Activated T-helper 1 cell treated with anti-CD3 and anti-CD28 coated beads, Interleukin-12 subunit alpha, Interleukin-12 subunit beta, Interleukin-2, Interleukin-4 antibody, amounts not matched to agents 30 ng/mL and 10 ng/mL and 1 ng/mL, durations not matched to agents 14 hours and 24 hours and 36 hours (primary cell): ENCODE measurements around the gene NUDCD3. TPM values are rescaled to one million over a fixed set of nuclear protein-coding genes. Genes with fewer than 3 reads are reported as not detected.
A peak's percentile ranks its signal among the peaks of the same experiment; 100 is the strongest.

Source experiments
- DNase-seq: peaks from one replicate; pipeline ENCODE4 v3.0.0; 2021; ENCODE audit warnings: low spot score
- H3K27ac Mint-ChIP-seq: one replicate; pipeline ENCODE4 v1.8.0; 2021; ENCODE audit warnings: mild to moderate bottlenecking, mixed read lengths
- H3K27me3 Mint-ChIP-seq: one replicate; pipeline ENCODE4 v1.8.0; 2022; ENCODE audit warnings: mild to moderate bottlenecking, moderate library complexity, mixed read lengths; ENCODE audit not compliant: insufficient read depth
- H3K36me3 Mint-ChIP-seq: one replicate; pipeline ENCODE4 v1.8.0; 2021; ENCODE audit warnings: low read depth, mixed read lengths
- H3K4me1 Mint-ChIP-seq: one replicate; pipeline ENCODE4 v1.8.0; 2021; ENCODE audit warnings: low read depth, mixed read lengths
- H3K4me3 Mint-ChIP-seq: one replicate; pipeline ENCODE4 v1.8.0; 2021; ENCODE audit warnings: mild to moderate bottlenecking, moderate library complexity, mixed read lengths
- H3K9me3 Mint-ChIP-seq: one replicate; pipeline ENCODE4 v1.8.0; 2021; ENCODE audit warnings: mixed read lengths
- intact Hi-C: fragments of 100-400 bp; cut with micrococcal nuclease; formaldehyde crosslinking; loops from one replicate; pipeline ENCODE4 v1.15.1; 2024
- total RNA-seq: library from RNA; stranded (reverse); gene quantifications from 2 replicates; pipeline ENCODE4 v1.2.3, GENCODE V29; 2022

NUDCD3 gene
- 77.9 and 83.1 TPM in 2 replicates for total RNA-seq

DNA sequence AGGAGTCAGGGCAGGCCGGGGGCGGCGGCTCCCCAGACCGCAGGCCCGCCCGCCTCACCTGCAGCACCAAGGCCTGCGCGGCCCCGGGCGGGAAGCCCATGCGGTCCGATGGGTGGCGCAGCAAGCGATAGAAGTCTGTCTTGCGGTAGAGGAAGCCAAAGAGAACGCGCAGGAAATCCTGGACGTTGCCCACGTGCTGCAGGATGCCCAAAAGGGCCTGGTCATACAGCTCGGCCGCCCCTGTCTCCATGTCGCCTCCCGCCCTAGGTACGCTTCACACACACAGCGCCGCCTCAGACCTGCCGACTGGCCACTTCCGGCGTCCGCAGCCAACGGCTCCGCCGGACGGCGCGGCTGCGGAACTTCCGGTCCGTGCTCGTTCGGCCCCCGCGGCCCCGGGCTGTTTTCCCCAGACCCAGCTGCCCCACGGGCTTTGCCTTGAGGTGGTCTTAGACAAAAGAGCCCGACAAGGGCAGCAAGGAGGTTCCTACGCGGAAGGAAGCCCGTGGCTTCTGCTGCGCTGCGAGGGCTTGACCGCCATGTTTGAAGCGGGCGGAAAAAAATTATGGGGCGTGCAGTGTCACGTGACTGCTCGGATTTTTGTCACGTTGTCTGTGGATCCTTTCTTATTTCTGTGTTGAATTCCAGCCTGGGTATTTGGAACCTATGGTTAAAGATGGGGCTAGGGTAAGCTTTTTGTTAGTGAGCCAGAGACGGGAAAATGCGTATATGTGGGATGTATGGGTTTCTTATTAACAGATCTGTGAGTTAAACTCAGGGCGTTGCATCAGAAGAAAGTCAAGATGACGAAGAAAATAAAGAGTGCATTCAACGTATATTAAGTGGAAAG is at the start of gene NUDCD3:
NUDCD3 (minus strand) TSS at position 308 of the 850 bp plus-strand sequence; CDS start at position 250, 58 bp downstream.
- peak; percentile 73 for DNase-seq
- intact Hi-C loops = loop anchor here (1.0 to 10.0 kb wide), 9 partner anchors 13 to 586 kb away; partner anchors contain the start of genes H2AZ2, POLD2, POLM and URGCP
- H3K27ac Mint-ChIP-seq = peak within 1 kb of the TSS; percentile 93
- H3K4me1 Mint-ChIP-seq = peaks cover 44% of the 10 kb centered on the region
- H3K27me3 Mint-ChIP-seq = no peaks in the 10 kb centered on the region
- peaks cover 22% of the 10 kb centered on the region for H3K36me3 Mint-ChIP-seq
- peak within 1 kb of the TSS; percentile 88 for H3K4me3 Mint-ChIP-seq
- no peaks in the 10 kb centered on the region for H3K9me3 Mint-ChIP-seq

DNA sequence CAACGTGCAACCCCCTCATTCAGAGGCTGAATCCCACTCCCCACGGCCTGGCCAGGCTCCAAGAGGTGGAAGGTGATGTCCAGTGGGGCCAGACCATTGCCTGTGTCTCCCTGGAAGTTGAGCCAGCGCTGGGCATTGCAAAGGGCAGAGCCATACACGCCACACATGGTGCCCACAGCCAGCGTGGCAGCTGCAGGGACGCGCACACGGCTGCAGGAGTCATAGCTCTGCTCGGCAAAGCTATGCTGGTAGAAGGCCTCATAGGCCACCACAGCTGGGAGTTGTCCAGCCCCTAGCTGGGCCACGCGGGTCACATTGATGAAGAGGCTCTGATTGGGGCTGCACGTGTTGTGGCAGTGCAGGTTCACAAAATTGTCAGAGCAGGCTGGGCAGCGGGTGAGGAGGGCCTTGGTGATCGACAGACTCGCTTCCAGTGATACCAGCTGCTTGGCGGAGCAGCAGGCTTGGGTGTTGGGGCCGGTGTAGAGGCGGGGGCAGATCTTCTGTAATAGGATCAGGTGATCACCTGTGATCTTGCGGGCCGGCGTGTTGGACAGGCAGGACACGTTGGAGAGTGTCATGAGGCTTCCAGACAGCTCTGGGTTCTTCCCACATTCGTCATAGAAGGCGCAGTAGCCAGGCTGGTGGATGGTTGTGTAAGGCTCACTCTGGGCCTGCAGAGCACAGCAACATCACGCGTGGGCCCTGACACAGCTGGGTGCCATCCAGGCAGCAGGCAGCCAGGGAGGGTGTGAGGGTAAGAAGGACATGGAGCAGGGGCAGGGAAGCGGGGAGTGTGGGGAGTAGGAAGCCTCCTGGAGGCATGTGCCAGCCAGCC is 49.4 kb upstream of the NUDCD3 start:
- intact Hi-C loops = no loop called here
- Mint-ChIP-seq H3K27ac (no peak overlapping the region), H3K36me3 (no peaks in the 10 kb centered on the region), H3K9me3 (no peaks in the 10 kb centered on the region), H3K4me3 (no peak overlapping the region), H3K4me1 (no peaks in the 10 kb centered on the region), H3K27me3 (no peaks in the 10 kb centered on the region)
- no peak for DNase-seq

DNA sequence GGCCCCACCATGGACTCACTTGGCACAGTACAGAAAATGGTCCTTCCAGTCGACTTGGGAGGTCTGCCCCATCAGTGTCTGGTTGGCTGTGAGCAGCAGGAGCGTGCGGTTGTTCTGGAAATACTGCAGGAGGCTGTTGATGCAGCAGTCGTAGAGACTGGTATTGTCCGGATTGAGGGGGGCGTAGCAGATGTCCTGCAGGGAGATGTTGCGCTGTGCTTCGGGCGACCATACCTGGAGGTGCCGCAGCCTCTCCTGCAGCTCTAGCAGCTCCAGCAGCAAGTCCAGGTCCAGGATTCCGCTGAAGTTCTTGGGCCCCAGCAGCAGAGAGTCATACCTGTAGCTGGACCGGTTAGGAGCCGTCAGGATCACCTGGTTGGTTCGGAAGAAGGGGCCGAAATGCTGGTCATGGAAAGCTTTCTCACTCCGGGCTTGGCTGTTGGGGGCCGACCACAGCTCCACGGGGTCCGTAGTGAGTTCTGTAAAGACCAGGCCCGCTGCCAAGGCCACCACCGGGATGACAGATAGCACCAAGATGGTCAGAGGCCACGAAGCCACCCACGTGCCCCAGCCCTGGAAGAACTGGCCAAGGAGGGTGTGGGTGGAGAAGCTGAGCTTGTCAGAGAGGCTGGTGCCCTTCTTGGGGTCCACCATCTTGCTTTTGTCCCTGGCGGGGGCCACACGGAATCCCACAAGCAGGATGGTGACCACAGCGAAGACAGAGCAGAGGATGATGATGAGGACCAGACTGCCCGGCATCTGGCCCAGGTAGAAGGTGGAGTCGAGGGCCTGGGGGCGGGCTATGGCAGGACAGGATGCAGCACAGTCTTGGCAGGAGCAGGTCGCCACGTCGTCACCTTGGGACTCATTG is 48.6 kb upstream of the NUDCD3 start:
- H3K4me3 Mint-ChIP-seq = no peak overlapping the region
- H3K36me3 Mint-ChIP-seq = no peaks in the 10 kb centered on the region
- no peak overlapping the region for H3K27ac Mint-ChIP-seq
- H3K27me3 Mint-ChIP-seq = no peaks in the 10 kb centered on the region
- H3K4me1 Mint-ChIP-seq = no peaks in the 10 kb centered on the region
- no peaks in the 10 kb centered on the region for H3K9me3 Mint-ChIP-seq
- intact Hi-C loops = no loop called here
- no peak for DNase-seq

DNA sequence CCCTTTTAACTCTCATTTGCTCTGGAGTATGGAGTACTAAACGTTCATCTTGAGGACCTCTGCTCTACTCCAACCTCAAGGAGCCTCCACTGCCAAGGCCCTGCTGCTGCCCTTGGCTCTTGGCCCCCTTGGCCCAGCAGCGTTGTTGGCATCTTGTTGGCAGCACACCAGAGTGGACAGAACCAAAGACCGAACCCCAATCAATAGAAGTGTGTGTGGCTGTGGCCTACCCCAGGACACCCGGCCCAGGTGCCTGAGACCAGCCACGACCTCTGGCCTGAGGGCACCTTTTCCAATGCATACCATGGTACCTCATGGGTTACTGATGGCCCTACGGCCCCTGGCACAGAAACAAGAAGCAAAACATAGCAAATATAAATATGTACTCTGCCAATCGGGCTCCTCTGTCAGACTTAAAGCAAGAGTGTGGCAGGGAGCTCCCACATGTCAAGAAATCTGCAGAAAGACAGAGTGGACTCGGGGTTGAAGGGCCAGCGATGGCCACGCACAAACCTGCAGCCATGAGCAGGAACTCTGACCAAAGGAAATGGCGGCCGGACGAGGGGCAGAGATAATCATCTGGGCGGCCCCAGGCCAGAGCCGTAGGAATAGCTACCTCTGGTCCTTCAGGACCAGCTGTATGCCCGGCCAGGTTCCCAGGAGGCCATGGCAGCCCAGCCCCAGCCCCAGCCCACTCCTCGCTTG is 47.8 kb upstream of the NUDCD3 start:
- Mint-ChIP-seq H3K36me3 (no peaks in the 10 kb centered on the region), H3K27ac (no peak overlapping the region), H3K9me3 (no peaks in the 10 kb centered on the region), H3K4me3 (no peak overlapping the region), H3K4me1 (no peaks in the 10 kb centered on the region), H3K27me3 (no peaks in the 10 kb centered on the region)
- no peak for DNase-seq
- intact Hi-C loops = no loop called here

DNA sequence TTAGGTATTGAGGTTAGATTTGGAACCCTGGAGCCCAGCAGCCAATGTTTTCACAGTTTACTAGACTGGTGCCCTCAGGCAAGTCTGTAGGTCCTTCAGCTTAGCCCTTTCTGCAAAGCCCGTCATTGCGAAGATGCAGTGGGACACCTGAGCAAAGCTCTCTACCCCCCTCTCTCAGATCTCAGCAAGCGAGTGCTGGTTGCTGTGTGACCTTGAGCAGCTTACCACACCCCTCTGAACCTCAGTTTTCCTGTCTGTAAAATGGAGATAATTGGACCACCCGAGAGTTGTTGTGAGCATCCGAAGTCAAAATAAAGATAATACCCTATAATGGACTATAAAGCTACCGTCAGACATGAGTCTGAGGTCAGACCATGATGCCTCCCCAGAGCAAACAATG is 47.0 kb upstream of the NUDCD3 start:
- Mint-ChIP-seq H3K27me3 (no peaks in the 10 kb centered on the region), H3K27ac (no peak overlapping the region), H3K9me3 (no peaks in the 10 kb centered on the region), H3K4me3 (no peak overlapping the region), H3K36me3 (no peaks in the 10 kb centered on the region), H3K4me1 (no peaks in the 10 kb centered on the region)
- DNase-seq = no peak
- intact Hi-C loops = no loop called here

DNA sequence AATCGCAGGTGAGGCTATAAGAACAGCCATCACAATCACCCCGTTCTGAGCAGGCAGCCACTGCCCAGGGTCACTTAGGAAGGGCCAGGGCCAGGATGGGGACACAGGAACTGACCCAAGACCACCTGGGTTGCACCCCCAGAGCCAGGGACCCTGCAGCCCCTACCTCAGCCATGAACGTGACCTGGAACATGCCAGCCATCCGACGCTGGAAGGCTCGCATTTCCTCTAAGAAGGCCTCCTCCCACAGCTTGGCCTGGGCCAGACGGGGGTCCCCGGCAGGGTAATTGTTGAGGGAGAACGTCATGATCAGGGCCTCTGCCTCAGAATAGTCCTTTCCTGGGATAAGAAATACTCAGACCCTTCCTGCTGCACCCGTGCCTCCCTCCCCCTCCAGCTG is 45.6 kb upstream of the NUDCD3 start:
- Mint-ChIP-seq H3K27ac (no peak overlapping the region), H3K36me3 (no peaks in the 10 kb centered on the region), H3K27me3 (no peaks in the 10 kb centered on the region), H3K9me3 (no peaks in the 10 kb centered on the region), H3K4me3 (no peak overlapping the region), H3K4me1 (no peaks in the 10 kb centered on the region)
- intact Hi-C loops = no loop called here
- no peak for DNase-seq

DNA sequence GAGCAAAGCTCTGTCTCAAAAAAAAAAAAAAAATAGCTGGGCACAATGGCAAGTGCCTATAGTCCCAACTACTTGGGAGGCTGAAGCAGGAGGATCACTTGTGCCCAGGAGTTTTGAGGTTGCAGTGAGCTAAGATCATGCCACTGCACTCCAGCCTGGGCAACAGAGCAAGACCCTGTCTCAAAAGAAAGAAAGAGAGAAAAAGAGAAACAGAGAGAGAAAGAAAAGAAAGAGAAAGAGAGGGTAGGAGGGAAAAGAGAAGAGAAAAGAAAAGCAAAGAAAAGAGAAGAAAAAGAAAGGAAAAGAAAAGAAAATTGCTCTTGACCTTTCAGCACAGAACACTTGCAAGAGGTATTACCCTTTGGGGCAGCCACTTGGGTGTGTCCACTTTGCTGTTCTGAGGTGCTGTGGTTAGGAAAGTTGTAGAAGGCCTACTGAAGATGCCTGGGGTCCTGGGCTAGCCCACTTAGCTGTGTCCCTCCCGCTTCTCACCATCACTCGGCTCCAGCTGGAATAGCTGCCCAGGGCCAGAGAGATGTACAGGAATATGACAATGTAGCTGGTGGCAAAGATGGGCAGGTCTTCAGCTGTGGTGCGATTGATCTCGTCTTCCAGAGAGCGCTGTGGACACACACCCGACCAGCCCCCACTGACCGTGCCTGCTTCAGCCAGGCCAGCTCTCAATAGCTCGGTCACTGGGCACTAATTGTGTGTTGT is 45.0 kb upstream of the NUDCD3 start:
- intact Hi-C loops = no loop called here
- no peak for DNase-seq
- Mint-ChIP-seq H3K4me1 (no peaks in the 10 kb centered on the region), H3K27ac (no peak overlapping the region), H3K36me3 (no peaks in the 10 kb centered on the region), H3K9me3 (no peaks in the 10 kb centered on the region), H3K27me3 (no peaks in the 10 kb centered on the region), H3K4me3 (no peak overlapping the region)

DNA sequence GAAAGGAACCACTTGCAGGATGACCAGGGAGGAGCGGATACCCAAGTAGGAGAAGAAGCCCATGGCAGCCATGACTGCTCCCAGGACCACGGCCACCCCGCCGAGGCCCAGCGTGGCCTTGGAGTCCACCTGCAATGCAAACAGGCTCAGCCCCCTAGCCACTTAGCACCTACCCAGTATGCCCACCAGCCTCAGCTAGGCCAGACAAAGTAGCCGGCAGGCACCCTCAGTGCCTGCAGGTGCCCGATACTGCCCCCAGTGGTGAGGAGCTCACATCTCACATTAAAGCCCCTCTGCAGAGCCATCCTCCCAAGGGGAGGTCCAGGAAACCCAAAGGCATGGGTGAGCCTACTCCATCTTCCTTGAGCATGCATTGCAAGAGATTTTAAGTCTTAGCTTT is 44.0 kb upstream of the NUDCD3 start:
- no peaks in the 10 kb centered on the region for H3K36me3 Mint-ChIP-seq
- H3K27ac Mint-ChIP-seq = no peak overlapping the region
- no peaks in the 10 kb centered on the region for H3K4me1 Mint-ChIP-seq
- H3K4me3 Mint-ChIP-seq = no peak overlapping the region
- intact Hi-C loops = no loop called here
- no peaks in the 10 kb centered on the region for H3K27me3 Mint-ChIP-seq
- H3K9me3 Mint-ChIP-seq = no peaks in the 10 kb centered on the region
- DNase-seq = peak; percentile 28

DNA sequence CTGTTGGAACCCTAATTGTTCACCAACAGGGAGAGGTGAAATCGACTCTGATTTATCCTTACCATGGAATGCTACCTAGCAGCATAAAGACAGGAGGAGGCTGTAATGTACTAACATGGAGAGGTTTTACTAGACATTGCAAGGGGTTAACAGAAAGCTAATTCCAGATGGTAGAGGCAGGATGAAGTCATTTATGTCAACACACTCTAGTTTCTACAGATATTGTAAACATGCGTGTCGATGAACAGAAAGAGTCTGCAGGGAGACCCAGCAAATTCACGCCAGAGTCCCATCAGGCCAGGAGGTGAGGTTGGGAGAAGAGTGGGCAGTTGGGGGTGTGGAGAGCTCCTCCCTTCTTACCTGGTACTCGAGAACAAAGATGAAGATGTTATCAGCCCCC is 43.6 kb upstream of the NUDCD3 start:
- Mint-ChIP-seq H3K9me3 (no peaks in the 10 kb centered on the region), H3K27me3 (no peaks in the 10 kb centered on the region), H3K36me3 (no peaks in the 10 kb centered on the region), H3K4me3 (no peak overlapping the region), H3K4me1 (no peaks in the 10 kb centered on the region), H3K27ac (no peak overlapping the region)
- intact Hi-C loops = no loop called here
- no peak for DNase-seq

DNA sequence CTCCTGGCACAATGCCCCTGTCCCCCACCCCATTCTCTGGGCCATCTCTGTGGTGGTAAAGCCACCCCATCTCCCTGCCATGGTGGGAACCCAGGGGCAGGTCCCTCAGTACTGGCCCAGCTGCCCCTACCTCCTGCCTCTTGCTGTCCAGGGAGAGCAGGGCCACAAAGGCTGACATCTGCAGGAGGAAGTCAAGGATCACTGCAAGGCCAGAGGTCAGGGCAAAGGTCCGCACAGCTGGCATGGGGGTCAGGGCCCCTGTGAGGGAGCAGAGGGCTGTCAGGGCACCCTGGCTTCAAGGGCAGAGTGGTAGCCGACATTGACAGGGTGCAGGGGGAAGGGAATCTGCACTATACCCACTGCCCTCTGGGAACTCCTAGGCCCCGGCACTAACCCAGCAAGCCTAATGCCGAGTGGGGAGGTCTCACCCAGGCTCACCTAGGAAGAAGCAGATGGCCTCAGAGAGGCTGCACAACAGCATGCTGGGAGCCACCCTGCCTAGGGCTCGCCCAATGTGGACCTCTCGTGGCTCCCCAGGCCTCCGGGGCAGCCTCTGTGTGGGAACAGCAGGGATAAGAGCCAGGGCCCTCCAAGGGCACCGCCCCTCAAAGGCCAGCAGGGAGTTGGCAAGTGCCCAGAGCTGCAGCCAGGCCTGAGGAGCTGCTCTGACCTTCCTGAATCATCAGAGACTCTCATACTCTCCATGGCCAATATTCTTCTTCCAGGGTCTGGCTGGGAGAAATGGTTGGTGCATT is 43.0 kb upstream of the NUDCD3 start:
- intact Hi-C loops = no loop called here
- H3K27me3 Mint-ChIP-seq = no peaks in the 10 kb centered on the region
- no peak overlapping the region for H3K27ac Mint-ChIP-seq
- H3K4me3 Mint-ChIP-seq = no peak overlapping the region
- H3K4me1 Mint-ChIP-seq = no peaks in the 10 kb centered on the region
- H3K9me3 Mint-ChIP-seq = no peaks in the 10 kb centered on the region
- no peaks in the 10 kb centered on the region for H3K36me3 Mint-ChIP-seq
- no peak for DNase-seq
